Loucy (cell line): ENCODE data around the gene TBC1D22A.

ENCODE experiments used
- H2AFZ ChIP-seq: fragments of 200-600 bp; sonication (generic); 2 replicates; pipeline ENCODE4 v1.6.0; 2016; ENCODE audit warnings: antibody characterized with exemption, mild to moderate bottlenecking, low read length, moderate library complexity
- H3F3A ChIP-seq: fragments of 200-600 bp; 2 replicates; pipeline ENCODE4 v1.6.0; 2016; ENCODE audit warnings: antibody characterized with exemption, low read depth, mild to moderate bottlenecking
- H3K27me3 ChIP-seq: fragments of 200-600 bp; sonication (generic); 2 replicates; pipeline ENCODE4 v1.6.1; 2014; ENCODE audit warnings: low read length, mild to moderate bottlenecking; ENCODE audit not compliant: insufficient read depth, poor library complexity, severe bottlenecking
- H3K36me3 ChIP-seq: fragments of 200-600 bp; sonication (generic); 2 replicates; pipeline ENCODE4 v1.6.1; 2016; ENCODE audit warnings: low read length; ENCODE audit not compliant: insufficient read depth
- H3K4me1 ChIP-seq: fragments of 200-600 bp; sonication (generic); 2 replicates; pipeline ENCODE4 v1.5.1; 2014; ENCODE audit warnings: low read length, mild to moderate bottlenecking; ENCODE audit not compliant: insufficient read depth, poor library complexity, severe bottlenecking
- H3K4me2 ChIP-seq: fragments of 200-600 bp; sonication (generic); 2 replicates; pipeline ENCODE4 v1.6.0; 2014; ENCODE audit warnings: antibody characterized with exemption, low read length, low read depth, mild to moderate bottlenecking; ENCODE audit not compliant: poor library complexity, severe bottlenecking
- H3K4me3 ChIP-seq: fragments of 200-600 bp; sonication (generic); 2 replicates; pipeline ENCODE4 v1.5.1; 2014; ENCODE audit warnings: low read length, mild to moderate bottlenecking, mixed read lengths; ENCODE audit not compliant: poor library complexity, severe bottlenecking
- H3K79me2 ChIP-seq: fragments of 200-600 bp; sonication (generic); 2 replicates; pipeline ENCODE4 v1.6.1; 2014; ENCODE audit warnings: low read length; ENCODE audit not compliant: insufficient read depth
- H3K9ac ChIP-seq: fragments of 200-600 bp; sonication (generic); 2 replicates; pipeline ENCODE4 v1.6.0; 2014; ENCODE audit warnings: mild to moderate bottlenecking, low read depth, low read length, moderate library complexity; ENCODE audit not compliant: poor library complexity, severe bottlenecking
- H3K9me2 ChIP-seq: fragments of 200-600 bp; sonication (generic); replicated peaks from 2 replicates; pipeline ENCODE4 v1.6.1; 2016; ENCODE audit warnings: low read depth, low read length, mixed read lengths
- H3K9me3 ChIP-seq: fragments of 200-600 bp; sonication (generic); 2 replicates; pipeline ENCODE4 v1.6.1; 2014; ENCODE audit warnings: mild to moderate bottlenecking, antibody characterized with exemption, low read length, low read depth; ENCODE audit not compliant: insufficient read depth
- H4K20me1 ChIP-seq: fragments of 200-600 bp; sonication (generic); 2 replicates; pipeline ENCODE4 v1.6.0; 2014; ENCODE audit warnings: antibody characterized with exemption, low read length, mild to moderate bottlenecking; ENCODE audit not compliant: insufficient read depth, poor library complexity, severe bottlenecking
- EZH2phosphoT487 ChIP-seq: fragments of 200-600 bp; IDR thresholded peaks from 2 replicates; pipeline ENCODE4 v1.6.1; 2018; ENCODE audit warnings: antibody characterized with exemption, mild to moderate bottlenecking, moderate library complexity, borderline replicate concordance
- TF ChIP-seq, protein P1 (sequence below): fragments of 200-600 bp; sonication (generic); conservative IDR thresholded peaks from 2 replicates; pipeline ENCODE4 v1.5.1; 2014; ENCODE audit warnings: mild to moderate bottlenecking, antibody characterized with exemption, low read length

The TBC1D22A gene

GRCh38 chr22:46906326-46907045 lies 144.0 kb downstream of the TBC1D22A start:
- no peaks in the 10 kb centered on the region for H3K4me1 ChIP-seq
- H2AFZ ChIP-seq = no peak overlapping the region
- TF ChIP-seq EZH2phosphoT487 = no peak
- TF ChIP-seq, protein P1, sequence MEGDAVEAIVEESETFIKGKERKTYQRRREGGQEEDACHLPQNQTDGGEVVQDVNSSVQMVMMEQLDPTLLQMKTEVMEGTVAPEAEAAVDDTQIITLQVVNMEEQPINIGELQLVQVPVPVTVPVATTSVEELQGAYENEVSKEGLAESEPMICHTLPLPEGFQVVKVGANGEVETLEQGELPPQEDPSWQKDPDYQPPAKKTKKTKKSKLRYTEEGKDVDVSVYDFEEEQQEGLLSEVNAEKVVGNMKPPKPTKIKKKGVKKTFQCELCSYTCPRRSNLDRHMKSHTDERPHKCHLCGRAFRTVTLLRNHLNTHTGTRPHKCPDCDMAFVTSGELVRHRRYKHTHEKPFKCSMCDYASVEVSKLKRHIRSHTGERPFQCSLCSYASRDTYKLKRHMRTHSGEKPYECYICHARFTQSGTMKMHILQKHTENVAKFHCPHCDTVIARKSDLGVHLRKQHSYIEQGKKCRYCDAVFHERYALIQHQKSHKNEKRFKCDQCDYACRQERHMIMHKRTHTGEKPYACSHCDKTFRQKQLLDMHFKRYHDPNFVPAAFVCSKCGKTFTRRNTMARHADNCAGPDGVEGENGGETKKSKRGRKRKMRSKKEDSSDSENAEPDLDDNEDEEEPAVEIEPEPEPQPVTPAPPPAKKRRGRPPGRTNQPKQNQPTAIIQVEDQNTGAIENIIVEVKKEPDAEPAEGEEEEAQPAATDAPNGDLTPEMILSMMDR = no peak
- no peaks in the 10 kb centered on the region for H3K27me3 ChIP-seq
- H4K20me1 ChIP-seq = no peaks in the 10 kb centered on the region
- H3K4me2 ChIP-seq = no peak overlapping the region
- H3F3A ChIP-seq = no peaks in the 10 kb centered on the region
- no peak overlapping the region for H3K4me3 ChIP-seq
- no peaks in the 10 kb centered on the region for H3K9me3 ChIP-seq
- peaks cover 16% of the 10 kb centered on the region; the same call in 1 of the 2 replicates for H3K36me3 ChIP-seq
- no peaks in the 10 kb centered on the region for H3K9me2 ChIP-seq
- H3K79me2 ChIP-seq = no peaks in the 10 kb centered on the region
- no peak overlapping the region for H3K9ac ChIP-seq

DNA sequence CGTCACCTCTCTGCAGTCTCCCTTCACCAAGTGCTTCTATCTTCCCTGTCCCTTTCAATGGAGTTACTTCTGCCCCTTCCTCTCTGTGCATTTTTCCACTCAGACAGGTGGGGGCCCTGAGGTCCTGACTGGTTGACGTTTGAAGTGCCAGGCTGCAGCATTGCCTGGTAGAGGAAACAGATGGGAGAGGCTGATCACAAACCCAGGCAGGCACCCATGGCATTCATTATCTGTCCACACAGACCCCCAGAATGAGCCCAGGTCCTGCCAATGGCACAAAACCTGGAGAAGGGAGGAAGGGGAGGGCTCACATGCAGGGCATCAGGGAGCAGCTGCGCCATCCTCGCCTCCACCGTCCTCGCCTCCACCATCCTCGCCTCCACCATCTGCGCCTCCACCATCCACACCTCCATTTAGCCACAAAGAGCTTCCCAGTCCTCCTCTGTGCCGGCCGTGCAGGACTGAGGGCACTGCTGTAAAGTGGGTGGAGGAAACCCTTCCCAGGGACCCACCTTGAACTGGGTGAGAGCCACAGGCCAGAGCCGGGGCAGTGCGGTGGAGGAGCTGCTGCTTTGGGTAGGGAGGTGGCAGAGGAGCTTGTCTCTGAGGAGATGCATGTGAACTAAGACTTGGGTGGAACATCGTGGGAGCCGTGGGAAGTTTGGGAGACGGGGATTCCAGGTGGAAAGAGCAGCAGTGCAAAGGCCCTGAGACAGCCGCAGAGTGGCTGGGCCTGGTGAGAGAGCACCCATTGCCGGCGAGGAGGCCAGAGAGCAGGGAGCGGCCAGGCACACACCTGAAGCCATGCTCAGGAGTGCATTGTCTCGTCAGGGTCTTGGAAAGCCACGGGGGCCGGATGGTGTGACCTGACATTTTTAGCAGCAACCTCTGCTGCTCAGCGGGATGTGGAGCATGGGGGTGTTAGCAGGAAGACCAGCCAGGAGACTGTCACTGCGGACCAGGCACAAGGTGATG lies 145.1 kb downstream of the TBC1D22A start:
- H4K20me1 ChIP-seq = no peaks in the 10 kb centered on the region
- H3K79me2 ChIP-seq = no peaks in the 10 kb centered on the region
- H3K9me3 ChIP-seq = no peaks in the 10 kb centered on the region
- H3K27me3 ChIP-seq = no peaks in the 10 kb centered on the region
- peaks cover 10% of the 10 kb centered on the region; the same call in 1 of the 2 replicates for H3K36me3 ChIP-seq
- H3K9ac ChIP-seq = no peak overlapping the region
- H2AFZ ChIP-seq = no peak overlapping the region
- no peak overlapping the region for H3K4me3 ChIP-seq
- TF ChIP-seq, protein P1 = no peak
- TF ChIP-seq EZH2phosphoT487 = no peak
- H3F3A ChIP-seq = no peaks in the 10 kb centered on the region
- H3K9me2 ChIP-seq = no peaks in the 10 kb centered on the region
- no peaks in the 10 kb centered on the region for H3K4me1 ChIP-seq
- H3K4me2 ChIP-seq = no peak overlapping the region

- Histone ChIP-seq H3K9ac (no peak overlapping the region), H3K9me2 (no peaks in the 10 kb centered on the region), H2AFZ (no peak overlapping the region), H4K20me1 (no peaks in the 10 kb centered on the region), H3K9me3 (no peaks in the 10 kb centered on the region), H3K27me3 (no peaks in the 10 kb centered on the region), H3K4me3 (no peak overlapping the region), H3K79me2 (no peaks in the 10 kb centered on the region), H3K36me3 (peaks cover 9% of the 10 kb centered on the region; the same call in 1 of the 2 replicates), H3F3A (no peaks in the 10 kb centered on the region), H3K4me2 (no peak overlapping the region), H3K4me1 (no peaks in the 10 kb centered on the region)
- TF ChIP-seq, protein P1 = no peak
- TF ChIP-seq EZH2phosphoT487 = no peak
Observed at GRCh38 chr22:46908641-46909107, 146.2 kb downstream of the TBC1D22A start.
